MG63 (cell line): ENCODE data around the gene USP13. TPM values are rescaled to one million over a fixed set of nuclear protein-coding genes. Genes with fewer than 3 reads are reported as not detected.

Source experiments
- DNase-seq: peaks from one replicate; pipeline ENCODE4 v3.0.0-alpha.2; 2020
- H3K27me3 ChIP-seq: fragments of 250-450 bp; sonication (Bioruptor Pico); 2 replicates; pipeline ENCODE4 v1.5.1; 2020; ENCODE audit warnings: mild to moderate bottlenecking, moderate library complexity
- H3K36me3 ChIP-seq: fragments of 250-450 bp; sonication (Bioruptor Pico); 2 replicates; pipeline ENCODE4 v1.5.1; 2020; ENCODE audit warnings: mild to moderate bottlenecking, moderate library complexity
- H3K4me3 ChIP-seq: fragments of 250-450 bp; sonication (Bioruptor Pico); 2 replicates; pipeline ENCODE4 v1.5.1; 2020; ENCODE audit warnings: mild to moderate bottlenecking, moderate library complexity
- H3K9me3 ChIP-seq: fragments of 250-450 bp; sonication (Bioruptor Pico); 2 replicates; pipeline ENCODE4 v1.5.1; 2020; ENCODE audit warnings: mild to moderate bottlenecking, moderate library complexity
- total RNA-seq: library from RNA; depleted of rRNA; stranded (reverse); fragments of >200 nt; shearing (Covaris generic); gene quantifications from 2 replicates; pipeline ENCODE4 v1.2.3, GENCODE V29; 2014; ENCODE audit warnings: low replicate concordance

The USP13 gene
- total RNA-seq, 1 experiment from 2014 or later: 21.0 TPM

- peaks cover 4% of the 10 kb centered on the region for H3K36me3 ChIP-seq
- H3K27me3 ChIP-seq: no peaks in the 10 kb centered on the region
- no peaks in the 10 kb centered on the region for H3K9me3 ChIP-seq
- peak; percentile 31 for DNase-seq
- H3K4me3 ChIP-seq: no peak overlapping the region
Measured at GRCh38 chr3:179713643-179714090, 60.8 kb downstream of the USP13 start.

- H3K4me3 ChIP-seq: no peak overlapping the region
- DNase-seq: no peak
- H3K9me3 ChIP-seq: no peaks in the 10 kb centered on the region
- H3K36me3 ChIP-seq: peaks cover 4% of the 10 kb centered on the region
- no peaks in the 10 kb centered on the region for H3K27me3 ChIP-seq
Measured at GRCh38 chr3:179715582-179715981, 62.7 kb downstream of the USP13 start.

- Histone ChIP-seq H3K27me3 (no peaks in the 10 kb centered on the region), H3K4me3 (no peak overlapping the region), H3K36me3 (peaks cover 6% of the 10 kb centered on the region), H3K9me3 (no peaks in the 10 kb centered on the region)
- no peak for DNase-seq
Measured at GRCh38 chr3:179716226-179716625, 63.4 kb downstream of the USP13 start.

- H3K36me3 ChIP-seq: peaks cover 9% of the 10 kb centered on the region
- no peaks in the 10 kb centered on the region for H3K9me3 ChIP-seq
- H3K27me3 ChIP-seq: no peaks in the 10 kb centered on the region
- DNase-seq: no peak
- H3K4me3 ChIP-seq: no peak overlapping the region
Measured at GRCh38 chr3:179716811-179717210, 64.0 kb downstream of the USP13 start.

GRCh38 chr3:179717219-179717618 lies 64.4 kb downstream of the USP13 start:
- Histone ChIP-seq H3K27me3 (no peaks in the 10 kb centered on the region), H3K36me3 (peaks cover 9% of the 10 kb centered on the region), H3K4me3 (no peak overlapping the region), H3K9me3 (no peaks in the 10 kb centered on the region)
- no peak for DNase-seq

- peaks cover 16% of the 10 kb centered on the region for H3K36me3 ChIP-seq
- H3K9me3 ChIP-seq: no peaks in the 10 kb centered on the region
- no peaks in the 10 kb centered on the region for H3K27me3 ChIP-seq
- no peak overlapping the region for H3K4me3 ChIP-seq
- no peak for DNase-seq
Measured at GRCh38 chr3:179719048-179719734, 66.4 kb downstream of the USP13 start.

- Histone ChIP-seq H3K4me3 (no peak overlapping the region), H3K36me3 (peaks cover 16% of the 10 kb centered on the region), H3K9me3 (no peaks in the 10 kb centered on the region), H3K27me3 (no peaks in the 10 kb centered on the region)
- DNase-seq: no peak
Measured at GRCh38 chr3:179720196-179720595, 67.4 kb downstream of the USP13 start.

GRCh38 chr3:179723617-179724016 lies 70.8 kb downstream of the USP13 start:
- DNase-seq: no peak
- peaks cover 16% of the 10 kb centered on the region for H3K36me3 ChIP-seq
- H3K9me3 ChIP-seq: no peaks in the 10 kb centered on the region
- no peaks in the 10 kb centered on the region for H3K27me3 ChIP-seq
- no peak overlapping the region for H3K4me3 ChIP-seq

- Histone ChIP-seq H3K9me3 (no peaks in the 10 kb centered on the region), H3K27me3 (no peaks in the 10 kb centered on the region), H3K4me3 (no peak overlapping the region), H3K36me3 (peaks cover 17% of the 10 kb centered on the region)
- no peak for DNase-seq
Measured at GRCh38 chr3:179726075-179726699, 73.3 kb downstream of the USP13 start.

- Histone ChIP-seq H3K36me3 (peaks cover 9% of the 10 kb centered on the region), H3K27me3 (no peaks in the 10 kb centered on the region), H3K9me3 (no peaks in the 10 kb centered on the region), H3K4me3 (no peak overlapping the region)
- DNase-seq: no peak
Measured at GRCh38 chr3:179729086-179729485, 76.2 kb downstream of the USP13 start.

- Histone ChIP-seq H3K4me3 (no peak overlapping the region), H3K9me3 (no peaks in the 10 kb centered on the region), H3K36me3 (peaks cover 9% of the 10 kb centered on the region), H3K27me3 (no peaks in the 10 kb centered on the region)
- no peak for DNase-seq
Measured at GRCh38 chr3:179729981-179730380, 77.1 kb downstream of the USP13 start.

GRCh38 chr3:179730506-179730905 lies 77.7 kb downstream of the USP13 start:
- H3K9me3 ChIP-seq: no peaks in the 10 kb centered on the region
- H3K36me3 ChIP-seq: peaks cover 9% of the 10 kb centered on the region
- no peaks in the 10 kb centered on the region for H3K27me3 ChIP-seq
- no peak overlapping the region for H3K4me3 ChIP-seq
- no peak for DNase-seq

GRCh38 chr3:179731544-179731943 lies 78.7 kb downstream of the USP13 start:
- no peak for DNase-seq
- no peak overlapping the region for H3K4me3 ChIP-seq
- no peaks in the 10 kb centered on the region for H3K9me3 ChIP-seq
- H3K27me3 ChIP-seq: no peaks in the 10 kb centered on the region
- H3K36me3 ChIP-seq: peaks cover 9% of the 10 kb centered on the region

GRCh38 chr3:179732661-179733348 lies 80.0 kb downstream of the USP13 start:
- DNase-seq: peak; percentile 20
- Histone ChIP-seq H3K36me3 (peaks cover 9% of the 10 kb centered on the region), H3K27me3 (no peaks in the 10 kb centered on the region), H3K4me3 (no peak overlapping the region), H3K9me3 (no peaks in the 10 kb centered on the region)

GRCh38 chr3:179733797-179734196 lies 81.0 kb downstream of the USP13 start:
- no peak overlapping the region for H3K4me3 ChIP-seq
- peaks cover 9% of the 10 kb centered on the region for H3K36me3 ChIP-seq
- H3K27me3 ChIP-seq: no peaks in the 10 kb centered on the region
- H3K9me3 ChIP-seq: no peaks in the 10 kb centered on the region
- no peak for DNase-seq

GRCh38 chr3:179734497-179735281 lies 81.8 kb downstream of the USP13 start:
- H3K4me3 ChIP-seq: no peak overlapping the region
- no peaks in the 10 kb centered on the region for H3K27me3 ChIP-seq
- no peak for DNase-seq
- H3K9me3 ChIP-seq: no peaks in the 10 kb centered on the region
- peaks cover 9% of the 10 kb centered on the region for H3K36me3 ChIP-seq

- no peak for DNase-seq
- no peak overlapping the region for H3K4me3 ChIP-seq
- peaks cover 11% of the 10 kb centered on the region for H3K36me3 ChIP-seq
- H3K27me3 ChIP-seq: no peaks in the 10 kb centered on the region
- H3K9me3 ChIP-seq: no peaks in the 10 kb centered on the region
Measured at GRCh38 chr3:179735321-179735720, 82.5 kb downstream of the USP13 start.
